ENCODE measurements around the gene ARID5B.

The ARID5B gene

DNA sequence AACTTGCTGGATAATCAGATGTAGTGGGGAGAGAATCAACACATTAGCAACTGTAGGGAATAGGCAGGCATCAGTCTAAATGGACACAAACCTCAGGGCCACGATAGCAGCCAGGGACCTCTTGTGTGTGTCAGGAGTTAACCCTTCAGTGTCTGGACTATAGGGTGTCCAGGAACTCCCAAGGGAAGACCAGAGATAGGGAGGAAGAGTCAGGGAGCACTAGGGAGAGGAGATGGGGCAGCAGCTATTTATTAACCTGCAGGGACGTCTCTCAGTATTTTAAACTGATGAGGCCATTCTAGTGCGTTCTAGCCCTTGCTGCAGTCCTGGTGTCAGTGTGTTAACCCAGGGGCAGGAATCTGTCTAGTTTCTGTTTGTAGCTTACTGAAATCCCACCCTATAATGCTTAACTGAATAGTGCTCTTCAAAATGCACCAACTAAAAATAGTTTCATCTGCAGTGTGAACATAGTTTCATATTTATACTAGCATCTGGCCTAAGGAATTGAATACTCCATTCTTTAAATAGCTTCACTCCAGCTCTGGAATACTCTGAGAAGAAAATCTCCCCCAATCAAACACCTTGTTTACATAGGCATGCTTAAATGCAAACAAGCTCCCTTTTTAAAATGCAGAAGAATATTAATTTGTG, 62.7 kb downstream of the ARID5B start:
- peak overlapping the region; percentile 4 to 20 for H3K4me3 ChIP-seq
- no peaks in the 10 kb centered on the region for H3K36me3 ChIP-seq
- DNase-seq = no peak
- TF ChIP-seq, protein P1, sequence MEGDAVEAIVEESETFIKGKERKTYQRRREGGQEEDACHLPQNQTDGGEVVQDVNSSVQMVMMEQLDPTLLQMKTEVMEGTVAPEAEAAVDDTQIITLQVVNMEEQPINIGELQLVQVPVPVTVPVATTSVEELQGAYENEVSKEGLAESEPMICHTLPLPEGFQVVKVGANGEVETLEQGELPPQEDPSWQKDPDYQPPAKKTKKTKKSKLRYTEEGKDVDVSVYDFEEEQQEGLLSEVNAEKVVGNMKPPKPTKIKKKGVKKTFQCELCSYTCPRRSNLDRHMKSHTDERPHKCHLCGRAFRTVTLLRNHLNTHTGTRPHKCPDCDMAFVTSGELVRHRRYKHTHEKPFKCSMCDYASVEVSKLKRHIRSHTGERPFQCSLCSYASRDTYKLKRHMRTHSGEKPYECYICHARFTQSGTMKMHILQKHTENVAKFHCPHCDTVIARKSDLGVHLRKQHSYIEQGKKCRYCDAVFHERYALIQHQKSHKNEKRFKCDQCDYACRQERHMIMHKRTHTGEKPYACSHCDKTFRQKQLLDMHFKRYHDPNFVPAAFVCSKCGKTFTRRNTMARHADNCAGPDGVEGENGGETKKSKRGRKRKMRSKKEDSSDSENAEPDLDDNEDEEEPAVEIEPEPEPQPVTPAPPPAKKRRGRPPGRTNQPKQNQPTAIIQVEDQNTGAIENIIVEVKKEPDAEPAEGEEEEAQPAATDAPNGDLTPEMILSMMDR (IDR thresholded peaks at IDR 0.05) = no peak
- peak overlapping the region; percentile 59 to 66 for H3K27ac ChIP-seq
- H3K27me3 ChIP-seq = no peaks in the 10 kb centered on the region
- no peaks in the 10 kb centered on the region for H3K9me3 ChIP-seq
- intact Hi-C loops (cut with DNase I; ENCODE audit: low total_unique reads) = no loop called here
- H3K4me1 ChIP-seq = peaks cover 0 to 58% (median 6%) of the 10 kb centered on the region in 4 donors

DNA sequence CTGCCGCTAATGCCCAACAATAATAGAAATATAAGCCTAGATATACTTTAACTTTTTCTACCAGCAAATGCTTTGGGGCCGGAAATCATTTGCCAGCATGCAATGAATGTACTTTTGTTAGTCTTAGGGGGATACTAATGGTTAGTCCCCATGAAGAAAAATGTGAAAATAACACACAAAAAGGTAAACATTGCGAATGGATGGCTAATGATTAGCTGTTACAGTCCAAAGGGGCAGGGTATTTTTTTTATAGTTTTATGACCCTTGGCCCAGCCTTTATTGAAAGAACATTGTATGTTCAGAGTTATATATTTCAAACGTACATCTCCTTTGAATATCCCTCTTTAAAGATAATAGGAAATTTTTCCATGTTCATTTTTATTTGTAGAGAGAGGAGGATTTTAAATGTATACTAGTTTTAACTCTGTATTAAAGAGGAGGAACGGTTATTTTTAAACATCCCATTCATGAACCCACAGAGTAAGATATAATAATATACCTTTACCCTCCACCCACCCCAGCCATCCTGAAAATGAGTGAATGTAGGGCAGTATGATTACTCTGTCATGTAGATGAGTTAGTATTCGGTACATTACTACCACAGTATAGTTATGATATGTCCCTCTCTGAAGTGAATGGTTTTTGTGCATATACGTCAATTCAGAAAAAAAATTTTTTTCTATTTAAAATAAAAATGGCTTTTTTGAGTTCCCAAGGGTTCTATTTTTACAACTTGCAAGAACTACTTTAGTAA, 63.6 kb downstream of the ARID5B start:
- peak overlapping the region in 1 of 2 donors; percentile 20 for H3K4me3 ChIP-seq
- intact Hi-C loops (cut with DNase I; ENCODE audit: low total_unique reads) = no loop called here
- peaks cover 0 to 55% (median 6%) of the 10 kb centered on the region in 4 donors for H3K4me1 ChIP-seq
- DNase-seq = no peak
- H3K9me3 ChIP-seq = no peaks in the 10 kb centered on the region
- TF ChIP-seq, protein P1 (IDR thresholded peaks at IDR 0.05) = no peak
- H3K27me3 ChIP-seq = no peaks in the 10 kb centered on the region
- H3K36me3 ChIP-seq = no peaks in the 10 kb centered on the region
- peak overlapping the region; percentile 59 to 66 for H3K27ac ChIP-seq

DNA sequence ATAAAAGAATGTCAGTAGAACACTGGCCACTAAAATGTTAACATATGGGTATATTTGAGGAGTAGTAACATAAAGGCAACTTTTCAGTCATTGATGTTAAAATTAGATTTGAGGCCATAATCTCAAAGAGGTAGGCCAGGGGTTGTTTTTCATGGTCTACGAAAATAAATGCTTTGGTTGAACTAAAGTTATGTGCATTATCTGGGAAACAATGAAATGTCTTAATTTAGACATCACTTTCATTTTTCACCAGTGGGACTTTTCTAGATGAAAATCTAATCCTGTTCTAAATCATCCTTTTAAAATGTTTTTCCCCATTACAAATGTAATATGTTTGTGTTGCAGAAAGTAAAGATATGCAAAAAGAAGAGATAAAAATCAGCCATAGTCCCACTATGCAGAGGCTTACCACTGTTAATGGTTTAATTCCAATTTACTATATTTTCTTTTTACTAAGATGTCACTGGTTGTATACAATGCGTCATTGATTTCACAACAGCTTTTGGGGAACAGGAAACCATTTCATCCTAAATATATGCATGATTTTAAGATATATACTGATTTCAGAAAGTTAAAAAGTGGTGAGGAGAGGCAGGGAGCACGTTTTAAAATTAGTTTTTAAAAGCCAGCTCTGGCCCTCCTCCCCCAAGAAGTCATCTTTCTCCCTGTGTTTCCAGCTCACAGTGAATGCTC, 64.3 kb downstream of the ARID5B start:
- peaks cover 0 to 55% (median 6%) of the 10 kb centered on the region in 4 donors for H3K4me1 ChIP-seq
- no peaks in the 10 kb centered on the region for H3K36me3 ChIP-seq
- TF ChIP-seq, protein P1 (IDR thresholded peaks at IDR 0.05) = no peak
- H3K4me3 ChIP-seq = no peak overlapping the region
- peak overlapping the region; percentile 59 to 66 for H3K27ac ChIP-seq
- intact Hi-C loops (cut with DNase I; ENCODE audit: low total_unique reads) = no loop called here
- DNase-seq = no peak
- H3K27me3 ChIP-seq = no peaks in the 10 kb centered on the region
- H3K9me3 ChIP-seq = no peaks in the 10 kb centered on the region

DNA sequence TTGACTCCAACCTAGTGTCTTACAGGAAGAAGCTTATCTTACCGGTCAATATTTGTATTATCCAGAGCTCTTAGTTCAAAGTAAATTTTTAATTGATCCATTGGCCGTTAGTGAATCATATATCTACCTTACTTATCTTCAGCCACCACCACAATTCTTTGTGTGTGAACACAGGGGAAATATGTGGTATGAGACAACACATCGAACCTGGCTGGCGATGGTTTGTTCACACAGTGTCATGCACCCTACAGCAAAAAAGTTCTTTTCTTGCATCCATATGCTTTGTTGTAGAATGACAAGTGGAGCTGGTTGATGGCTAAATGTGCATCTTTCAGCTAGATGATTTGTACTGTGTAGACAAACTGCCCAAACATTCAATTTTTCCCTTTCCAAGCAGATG, 65.8 kb downstream of the ARID5B start:
- H3K27me3 ChIP-seq = no peaks in the 10 kb centered on the region
- peaks cover 0 to 61% (median 6%) of the 10 kb centered on the region in 4 donors for H3K4me1 ChIP-seq
- no peaks in the 10 kb centered on the region for H3K36me3 ChIP-seq
- TF ChIP-seq, protein P1 (IDR thresholded peaks at IDR 0.05) = no peak
- no peak overlapping the region for H3K4me3 ChIP-seq
- no peaks in the 10 kb centered on the region for H3K9me3 ChIP-seq
- no peak for DNase-seq
- no peak overlapping the region for H3K27ac ChIP-seq
- intact Hi-C loops (cut with DNase I; ENCODE audit: low total_unique reads) = no loop called here

DNA sequence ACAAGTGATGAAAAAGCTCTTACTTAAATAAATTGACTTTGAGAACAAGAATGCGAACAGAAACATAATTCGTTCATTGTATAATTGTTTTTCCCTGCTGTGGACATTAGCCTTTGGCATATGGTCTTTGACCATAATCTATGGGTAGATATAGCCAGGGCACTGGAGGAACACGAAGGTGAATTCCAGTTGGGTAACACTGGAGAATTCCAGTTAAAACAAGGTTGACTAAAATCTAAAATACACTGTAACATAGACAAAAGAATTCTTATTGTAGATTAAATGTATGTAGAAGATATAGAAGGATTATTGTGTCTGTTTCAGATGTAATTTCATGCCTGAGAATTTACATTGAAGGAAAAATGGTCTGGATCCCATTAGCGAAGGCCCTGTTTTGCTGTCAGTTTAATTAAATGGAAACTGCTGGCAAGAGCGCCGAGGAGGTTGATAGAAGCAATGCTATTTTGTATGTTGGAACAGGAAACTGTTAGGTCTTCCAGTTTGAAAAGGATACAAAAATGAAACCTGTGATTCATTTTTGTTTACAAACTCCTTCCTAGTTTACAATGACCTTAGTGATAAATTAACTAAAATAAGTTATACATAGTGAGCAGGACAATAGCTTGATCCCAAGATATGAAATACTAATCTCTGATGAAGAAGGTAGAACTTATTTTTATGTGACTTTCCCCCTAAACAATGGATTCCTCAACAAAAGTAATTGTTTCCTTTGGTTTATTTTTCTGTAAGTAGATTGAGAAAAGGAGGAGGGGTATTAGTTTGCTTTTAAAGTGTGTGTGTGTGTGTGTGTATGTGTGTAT, 68.9 kb downstream of the ARID5B start:
- Histone ChIP-seq H3K4me3 (no peak overlapping the region), H3K27me3 (no peaks in the 10 kb centered on the region), H3K36me3 (no peaks in the 10 kb centered on the region), H3K9me3 (no peaks in the 10 kb centered on the region), H3K27ac (peak overlapping the region; percentile 31 to 39), H3K4me1 (peaks cover 0 to 64% (median 27%) of the 10 kb centered on the region in 4 donors)
- DNase-seq = no peak
- TF ChIP-seq, protein P1 (IDR thresholded peaks at IDR 0.05) = no peak
- intact Hi-C loops (cut with DNase I; ENCODE audit: low total_unique reads) = no loop called here

Data from tibial artery (tissue), 4 donors.